ENCODE measurements around the gene KLF1.

The KLF1 gene

DNA sequence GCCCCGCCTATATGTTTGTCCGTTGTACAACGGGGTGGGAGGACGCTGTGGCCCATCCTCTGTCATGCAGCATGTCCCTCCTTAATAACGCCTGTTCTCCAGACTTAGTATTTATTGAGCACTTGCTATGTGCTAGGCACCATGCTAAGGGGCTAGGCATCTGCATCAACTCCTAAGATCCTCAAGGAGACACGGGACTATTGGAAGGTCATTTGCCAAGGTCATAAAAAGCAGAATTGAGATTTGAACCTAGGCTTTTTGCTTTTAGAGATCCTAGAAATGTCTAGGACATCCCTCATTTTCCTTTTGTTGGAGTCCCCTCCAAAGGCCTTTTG is 50.5 kb downstream of the KLF1 start:
- no peak for DNase-seq

DNA sequence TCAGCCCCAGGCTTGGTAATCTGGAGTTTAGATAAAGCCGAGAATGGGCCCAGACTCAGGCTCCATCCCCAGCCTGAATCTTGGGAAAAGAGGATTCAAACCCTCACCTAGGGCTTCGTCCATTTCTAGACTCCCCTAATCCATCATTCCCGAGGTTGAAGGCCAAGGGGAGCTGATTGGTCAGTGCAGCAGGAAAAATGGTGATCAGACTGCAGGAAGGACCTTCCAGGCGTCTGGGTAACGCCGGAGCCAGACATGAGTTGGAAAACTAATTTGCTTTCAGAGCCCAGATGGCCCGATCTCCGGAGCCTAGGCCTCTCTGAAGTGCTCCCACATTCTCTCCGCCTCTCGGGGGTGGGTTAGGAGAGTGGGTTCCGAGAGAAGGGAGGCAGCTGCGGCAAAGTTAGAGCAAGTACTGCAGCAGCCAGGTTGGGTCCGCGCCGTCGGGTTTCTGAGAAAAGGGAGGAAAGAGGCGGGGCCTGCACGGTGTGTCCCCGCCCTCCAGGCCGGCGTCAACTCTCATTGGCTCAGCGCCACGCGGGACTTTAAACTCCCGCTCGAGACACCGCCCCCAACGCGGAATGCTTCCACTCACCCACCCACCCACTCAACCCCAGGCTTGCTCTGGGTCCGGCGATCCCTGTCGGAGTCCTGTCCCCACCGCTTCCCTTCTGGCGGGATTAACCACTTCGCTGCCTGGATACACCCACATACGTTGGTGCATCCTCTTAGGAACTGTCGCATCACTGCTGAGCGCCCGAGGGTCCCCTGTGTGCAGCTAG is 51.8 kb downstream of the KLF1 start:
- peak; percentile 53 for DNase-seq

DNA sequence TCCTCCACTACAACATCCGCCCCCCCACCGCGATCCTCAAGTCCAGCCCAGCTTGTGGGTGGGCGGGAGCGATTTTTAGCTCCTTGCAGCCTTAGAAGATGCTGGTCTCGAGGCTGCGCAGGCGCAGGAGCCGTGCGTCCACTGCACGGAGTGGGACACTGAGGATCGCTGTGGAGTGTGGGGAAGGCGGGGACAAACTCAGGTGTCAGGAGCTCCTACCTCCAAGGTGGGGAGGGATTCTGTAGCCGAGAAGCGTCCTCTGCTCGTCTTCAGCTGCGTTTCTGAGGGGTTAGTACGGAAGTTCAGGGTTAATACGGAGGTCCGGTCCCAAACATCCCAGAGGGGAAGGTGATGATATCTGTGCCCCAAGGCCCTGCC is 52.4 kb downstream of the KLF1 start, which contains the start of gene RTBDN:
RTBDN (minus strand) TSS at position 14 of the 378 bp plus-strand sequence. CDS start 4,600 bp downstream, outside the sequence.
- DNase-seq, result peak; percentile 26

Measured in retina (tissue), 1 donor.